Calu3 (cell line): ENCODE measurements around the gene FAM13A. TPM values are rescaled to one million over a fixed set of nuclear protein-coding genes. Genes with fewer than 3 reads are reported as not detected.

Experiments
- BruUV-seq: library from RNA; stranded (reverse); fragments of 400-500 nt; replicated peaks from 2 replicates; lab custom pipeline; 2021; lab: Mats Ljungman, UMichigan
- CTCF ChIA-PET: fragments of 300-600 bp; sonication (Branson Sonifier 250); formaldehyde crosslinking; loops from one replicate; lab custom pipeline; 2022; ENCODE audit warnings: antibody characterized with exemption; lab: Charles Lee
- DNase-seq: peaks from one replicate; pipeline ENCODE4 v3.0.0; 2022
- H3K27ac Mint-ChIP-seq: one replicate; pipeline ENCODE4 v1.8.0; 2022; ENCODE audit warnings: mixed read lengths; ENCODE audit not compliant: unreplicated experiment
- H3K27me3 Mint-ChIP-seq: one replicate; pipeline ENCODE4 v1.8.0; 2022; ENCODE audit warnings: mixed read lengths; ENCODE audit not compliant: unreplicated experiment
- H3K36me3 Mint-ChIP-seq: one replicate; pipeline ENCODE4 v1.8.0; 2022; ENCODE audit warnings: mild to moderate bottlenecking, moderate library complexity, mixed read lengths; ENCODE audit not compliant: insufficient read depth, unreplicated experiment
- H3K4me1 Mint-ChIP-seq: one replicate; pipeline ENCODE4 v1.8.0; 2022; ENCODE audit warnings: mild to moderate bottlenecking, low read depth, mixed read lengths; ENCODE audit not compliant: unreplicated experiment
- H3K4me3 Mint-ChIP-seq: one replicate; pipeline ENCODE4 v1.8.0; 2022; ENCODE audit warnings: mild to moderate bottlenecking, low read depth, moderate library complexity, mixed read lengths; ENCODE audit not compliant: unreplicated experiment
- H3K9me3 Mint-ChIP-seq: one replicate; pipeline ENCODE4 v1.8.0; 2022; ENCODE audit warnings: low read depth, mixed read lengths; ENCODE audit not compliant: unreplicated experiment
- CTCF ChIP-seq: fragments of 200-600 bp; IDR thresholded peaks from one replicate; pipeline ENCODE4 v1.8.0; 2022; ENCODE audit warnings: antibody characterized with exemption; ENCODE audit not compliant: unreplicated experiment
- intact Hi-C: fragments of 100-400 bp; cut with micrococcal nuclease; formaldehyde crosslinking; loops from one replicate; pipeline ENCODE4 v1.10.0; 2022; ENCODE audit not compliant: unreplicated experiment
- total RNA-seq: library from RNA; stranded (reverse); gene quantifications from 2 replicates; pipeline ENCODE4 v1.2.3, GENCODE V29; 2022

The FAM13A gene
- total RNA-seq, 1 experiment from 2014 or later: 13.5 TPM

- no TSS peak for BruUV-seq
- no peak overlapping the region for H3K4me3 Mint-ChIP-seq
- CTCF ChIA-PET: no interaction called here
- no peak for DNase-seq
- H3K9me3 Mint-ChIP-seq: no peaks in the 10 kb centered on the region
- no peaks in the 10 kb centered on the region for H3K4me1 Mint-ChIP-seq
- H3K27me3 Mint-ChIP-seq: no peaks in the 10 kb centered on the region
- no peaks in the 10 kb centered on the region for H3K36me3 Mint-ChIP-seq
- no peak overlapping the region for H3K27ac Mint-ChIP-seq
- no peak for TF ChIP-seq CTCF
- intact Hi-C loops: no loop called here
These were observed 12.7 kb downstream of the FAM13A start for GRCh38 chr4:89044147-89044900.

GRCh38 chr4:89042055-89042454, 14.9 kb downstream of the FAM13A start:
- H3K9me3 Mint-ChIP-seq: no peaks in the 10 kb centered on the region
- no peaks in the 10 kb centered on the region for H3K4me1 Mint-ChIP-seq
- intact Hi-C loops: no loop called here
- H3K27ac Mint-ChIP-seq: no peak overlapping the region
- no peaks in the 10 kb centered on the region for H3K36me3 Mint-ChIP-seq
- BruUV-seq: no TSS peak
- no peak for DNase-seq
- no peak overlapping the region for H3K4me3 Mint-ChIP-seq
- H3K27me3 Mint-ChIP-seq: no peaks in the 10 kb centered on the region
- no peak for TF ChIP-seq CTCF
- CTCF ChIA-PET: no interaction called here

- CTCF ChIA-PET: no interaction called here
- H3K4me1 Mint-ChIP-seq: no peaks in the 10 kb centered on the region
- intact Hi-C loops: no loop called here
- H3K36me3 Mint-ChIP-seq: no peaks in the 10 kb centered on the region
- no TSS peak for BruUV-seq
- H3K27me3 Mint-ChIP-seq: no peaks in the 10 kb centered on the region
- no peak for TF ChIP-seq CTCF
- no peak for DNase-seq
- H3K4me3 Mint-ChIP-seq: no peak overlapping the region
- no peak overlapping the region for H3K27ac Mint-ChIP-seq
- peaks cover 2% of the 10 kb centered on the region for H3K9me3 Mint-ChIP-seq
These were observed 17.2 kb downstream of the FAM13A start for GRCh38 chr4:89039730-89040338.

- Mint-ChIP-seq H3K4me1 (no peaks in the 10 kb centered on the region), H3K9me3 (peaks cover 2% of the 10 kb centered on the region), H3K27me3 (no peaks in the 10 kb centered on the region), H3K4me3 (no peak overlapping the region), H3K27ac (no peak overlapping the region), H3K36me3 (no peaks in the 10 kb centered on the region)
- intact Hi-C loops: no loop called here
- CTCF ChIA-PET: no interaction called here
- BruUV-seq: no TSS peak
- DNase-seq: no peak
- TF ChIP-seq CTCF: no peak
These were observed 20.4 kb downstream of the FAM13A start for GRCh38 chr4:89036535-89036934.
